Endothelial cell (in vitro differentiated cells): Measurements from ENCODE around the gene DCN. TPM values are rescaled to one million over a fixed set of nuclear protein-coding genes. Genes with fewer than 3 reads are reported as not detected.

Source experiments
- DNase-seq: peaks from one replicate; pipeline ENCODE4 v3.0.0; 2021; ENCODE audit warnings: low spot score
- H3K27ac Mint-ChIP-seq: one replicate; pipeline ENCODE4 v1.8.0; 2021; ENCODE audit warnings: mixed read lengths, inconsistent platforms; ENCODE audit not compliant: unreplicated experiment
- H3K27me3 Mint-ChIP-seq: one replicate; pipeline ENCODE4 v1.8.0; 2021; ENCODE audit warnings: mild to moderate bottlenecking, moderate library complexity, mixed read lengths, inconsistent platforms; ENCODE audit not compliant: unreplicated experiment
- H3K36me3 Mint-ChIP-seq: one replicate; pipeline ENCODE4 v1.8.0; 2021; ENCODE audit warnings: mild to moderate bottlenecking, low read depth, mixed read lengths, inconsistent platforms; ENCODE audit not compliant: unreplicated experiment
- H3K4me1 Mint-ChIP-seq: one replicate; pipeline ENCODE4 v1.8.0; 2021; ENCODE audit warnings: mild to moderate bottlenecking, mixed read lengths, inconsistent platforms; ENCODE audit not compliant: unreplicated experiment
- H3K4me3 Mint-ChIP-seq: one replicate; pipeline ENCODE4 v1.8.0; 2021; ENCODE audit warnings: mild to moderate bottlenecking, mixed read lengths, inconsistent platforms; ENCODE audit not compliant: unreplicated experiment
- H3K9me3 Mint-ChIP-seq: one replicate; pipeline ENCODE4 v1.8.0; 2021; ENCODE audit warnings: mixed read lengths, inconsistent platforms; ENCODE audit not compliant: unreplicated experiment
- total RNA-seq: library from RNA; stranded (reverse); fragmentation: NEBNext Ultra II Directional; extraction: Animal tissue kit (Norgen Biotek cat#: 25700); gene quantifications from one replicate; pipeline ENCODE4 v1.2.1, GENCODE V29; 2021; ENCODE audit not compliant: unreplicated experiment
- TF ChIP-seq, protein P1 (sequence below): fragments of 200-600 bp; sonication (generic); IDR thresholded peaks from one replicate; pipeline ENCODE4 v1.5.0; 2021; ENCODE audit warnings: antibody characterized with exemption; ENCODE audit not compliant: unreplicated experiment

Gene DCN
- total RNA-seq, 1 donor from 2014 or later: not detected

- TF ChIP-seq, protein P1, sequence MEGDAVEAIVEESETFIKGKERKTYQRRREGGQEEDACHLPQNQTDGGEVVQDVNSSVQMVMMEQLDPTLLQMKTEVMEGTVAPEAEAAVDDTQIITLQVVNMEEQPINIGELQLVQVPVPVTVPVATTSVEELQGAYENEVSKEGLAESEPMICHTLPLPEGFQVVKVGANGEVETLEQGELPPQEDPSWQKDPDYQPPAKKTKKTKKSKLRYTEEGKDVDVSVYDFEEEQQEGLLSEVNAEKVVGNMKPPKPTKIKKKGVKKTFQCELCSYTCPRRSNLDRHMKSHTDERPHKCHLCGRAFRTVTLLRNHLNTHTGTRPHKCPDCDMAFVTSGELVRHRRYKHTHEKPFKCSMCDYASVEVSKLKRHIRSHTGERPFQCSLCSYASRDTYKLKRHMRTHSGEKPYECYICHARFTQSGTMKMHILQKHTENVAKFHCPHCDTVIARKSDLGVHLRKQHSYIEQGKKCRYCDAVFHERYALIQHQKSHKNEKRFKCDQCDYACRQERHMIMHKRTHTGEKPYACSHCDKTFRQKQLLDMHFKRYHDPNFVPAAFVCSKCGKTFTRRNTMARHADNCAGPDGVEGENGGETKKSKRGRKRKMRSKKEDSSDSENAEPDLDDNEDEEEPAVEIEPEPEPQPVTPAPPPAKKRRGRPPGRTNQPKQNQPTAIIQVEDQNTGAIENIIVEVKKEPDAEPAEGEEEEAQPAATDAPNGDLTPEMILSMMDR: no peak
- Mint-ChIP-seq H3K9me3 (no peaks in the 10 kb centered on the region), H3K27ac (no peak overlapping the region), H3K4me1 (peaks cover 3% of the 10 kb centered on the region), H3K36me3 (no peaks in the 10 kb centered on the region), H3K4me3 (no peak overlapping the region), H3K27me3 (peaks cover 2% of the 10 kb centered on the region)
- DNase-seq: no peak
These were observed 54.9 kb downstream of the DCN start for GRCh38 chr12:91127751-91128150.

DNA sequence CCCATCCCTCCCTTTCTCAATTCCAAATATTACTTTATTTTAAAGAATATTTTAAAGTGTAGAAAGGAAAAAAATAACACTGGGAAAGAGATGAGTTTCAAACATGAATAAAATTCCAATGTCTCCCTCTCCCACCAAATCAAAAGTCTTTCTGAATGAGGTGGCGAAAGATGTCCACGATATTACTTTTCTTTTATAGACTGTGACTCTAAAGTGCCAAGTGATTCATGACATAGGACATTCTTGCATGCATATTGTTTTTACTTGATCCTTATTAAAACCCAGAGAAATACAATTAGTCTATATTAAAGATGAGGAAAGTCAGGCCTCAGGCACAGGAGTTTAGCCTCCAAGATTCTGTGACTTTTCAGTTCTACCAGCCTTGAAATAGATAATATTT is 55.3 kb downstream of the DCN start:
- Mint-ChIP-seq H3K4me1 (no peaks in the 10 kb centered on the region), H3K27me3 (peaks cover 2% of the 10 kb centered on the region), H3K9me3 (no peaks in the 10 kb centered on the region), H3K4me3 (no peak overlapping the region), H3K36me3 (no peaks in the 10 kb centered on the region), H3K27ac (no peak overlapping the region)
- TF ChIP-seq, protein P1: no peak
- DNase-seq: no peak

- TF ChIP-seq, protein P1: no peak
- Mint-ChIP-seq H3K4me3 (no peak overlapping the region), H3K27ac (no peak overlapping the region), H3K27me3 (peaks cover 2% of the 10 kb centered on the region), H3K36me3 (no peaks in the 10 kb centered on the region), H3K9me3 (no peaks in the 10 kb centered on the region), H3K4me1 (no peaks in the 10 kb centered on the region)
- no peak for DNase-seq
These were observed 56.1 kb downstream of the DCN start for GRCh38 chr12:91126516-91126915.

DNA sequence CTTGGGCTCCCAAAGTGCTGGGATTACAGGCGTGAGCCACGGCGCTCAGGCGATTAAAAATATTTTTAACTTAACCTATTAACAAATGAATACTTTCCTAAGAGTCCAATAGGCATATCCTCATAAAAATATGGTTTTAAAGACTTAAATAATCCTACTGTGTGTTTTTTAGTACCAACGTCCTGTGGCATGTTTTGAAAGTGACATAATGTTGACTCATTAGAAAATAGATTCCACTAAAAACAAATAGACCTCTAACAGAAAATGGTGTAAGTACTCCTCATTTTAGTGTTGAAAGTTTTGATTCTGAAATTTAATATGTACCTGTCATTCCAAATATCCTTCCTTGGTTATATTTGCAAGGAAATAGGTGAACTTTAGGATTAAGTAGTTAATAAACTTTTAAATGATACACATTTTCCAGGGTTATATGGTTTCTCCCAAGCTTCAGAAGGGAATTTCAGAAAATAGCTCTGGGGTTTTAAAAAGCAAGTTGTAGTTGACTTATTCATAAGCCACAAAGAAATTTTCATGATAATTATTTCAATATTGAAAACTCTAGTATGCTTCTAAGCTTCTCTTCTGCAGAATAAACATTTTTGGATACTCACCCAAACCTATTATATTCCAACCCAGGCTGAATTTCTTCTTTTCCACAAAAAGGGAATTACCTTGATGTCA is 59.2 kb downstream of the DCN start:
- no peaks in the 10 kb centered on the region for H3K9me3 Mint-ChIP-seq
- no peak for DNase-seq
- no peaks in the 10 kb centered on the region for H3K4me1 Mint-ChIP-seq
- TF ChIP-seq, protein P1: no peak
- H3K27me3 Mint-ChIP-seq: no peaks in the 10 kb centered on the region
- H3K4me3 Mint-ChIP-seq: no peak overlapping the region
- H3K36me3 Mint-ChIP-seq: no peaks in the 10 kb centered on the region
- no peak overlapping the region for H3K27ac Mint-ChIP-seq

- Mint-ChIP-seq H3K27ac (no peak overlapping the region), H3K36me3 (no peaks in the 10 kb centered on the region), H3K4me3 (no peak overlapping the region), H3K27me3 (no peaks in the 10 kb centered on the region), H3K4me1 (no peaks in the 10 kb centered on the region), H3K9me3 (no peaks in the 10 kb centered on the region)
- no peak for DNase-seq
- TF ChIP-seq, protein P1: no peak
These were observed 61.8 kb downstream of the DCN start for GRCh38 chr12:91120781-91121180.
